Suprapubic skin (tissue), 3 donors: ENCODE measurements around the gene PROK2.

Source experiments
- POLR2A ChIP-seq, 2 donors: fragments of 450-650 bp; IDR thresholded peaks; one replicate each; pipeline ENCODE4 v1.6.1; 2017; ENCODE audit warnings: antibody characterized with exemption in 2 of 2, mild to moderate bottlenecking in 2 of 2, moderate library complexity in 2 of 2
- TF ChIP-seq, protein P1 (sequence below), 2 donors: fragments of 200-600 bp in 1 of 2; fragments of 450-650 bp in 1 of 2; sonication (generic) in 1 of 2; IDR thresholded peaks; one replicate each; pipeline ENCODE4 v1.5.1; 2016 to 2019; ENCODE audit warnings: antibody characterized with exemption in 2 of 2, mild to moderate bottlenecking in 1 of 2, moderate library complexity in 1 of 2

DNA sequence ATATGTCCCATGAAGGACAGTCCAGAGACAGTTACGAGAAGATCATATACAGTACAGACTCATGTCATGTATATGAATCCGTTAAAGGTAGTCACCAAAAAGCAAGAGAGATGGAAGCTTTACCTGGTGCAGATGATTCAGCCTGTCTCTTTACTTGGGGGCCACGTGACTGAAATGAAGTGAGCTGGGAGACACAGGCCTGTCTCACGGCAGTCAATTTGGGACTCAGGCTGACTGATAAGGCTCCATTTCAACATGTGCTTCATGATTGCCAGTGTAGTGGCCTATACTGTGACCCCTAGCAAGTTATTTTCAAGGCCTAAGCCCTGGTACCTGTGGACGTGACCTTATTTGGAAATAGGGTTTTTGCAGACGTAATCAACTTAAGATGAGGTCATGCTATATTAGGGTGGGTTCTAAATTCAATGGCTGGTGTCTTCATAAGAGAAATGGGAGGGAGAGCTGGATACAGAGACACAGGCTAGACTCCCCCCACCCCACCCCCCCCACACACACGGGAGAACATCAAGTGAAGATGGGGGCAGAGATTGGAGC, 3.0 kb upstream of the PROK2 start:
- TF ChIP-seq, protein P1, sequence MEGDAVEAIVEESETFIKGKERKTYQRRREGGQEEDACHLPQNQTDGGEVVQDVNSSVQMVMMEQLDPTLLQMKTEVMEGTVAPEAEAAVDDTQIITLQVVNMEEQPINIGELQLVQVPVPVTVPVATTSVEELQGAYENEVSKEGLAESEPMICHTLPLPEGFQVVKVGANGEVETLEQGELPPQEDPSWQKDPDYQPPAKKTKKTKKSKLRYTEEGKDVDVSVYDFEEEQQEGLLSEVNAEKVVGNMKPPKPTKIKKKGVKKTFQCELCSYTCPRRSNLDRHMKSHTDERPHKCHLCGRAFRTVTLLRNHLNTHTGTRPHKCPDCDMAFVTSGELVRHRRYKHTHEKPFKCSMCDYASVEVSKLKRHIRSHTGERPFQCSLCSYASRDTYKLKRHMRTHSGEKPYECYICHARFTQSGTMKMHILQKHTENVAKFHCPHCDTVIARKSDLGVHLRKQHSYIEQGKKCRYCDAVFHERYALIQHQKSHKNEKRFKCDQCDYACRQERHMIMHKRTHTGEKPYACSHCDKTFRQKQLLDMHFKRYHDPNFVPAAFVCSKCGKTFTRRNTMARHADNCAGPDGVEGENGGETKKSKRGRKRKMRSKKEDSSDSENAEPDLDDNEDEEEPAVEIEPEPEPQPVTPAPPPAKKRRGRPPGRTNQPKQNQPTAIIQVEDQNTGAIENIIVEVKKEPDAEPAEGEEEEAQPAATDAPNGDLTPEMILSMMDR (IDR thresholded peaks at IDR 0.05), result no peak
- no peak for TF ChIP-seq POLR2A (IDR thresholded peaks at IDR 0.05)
